AG10803 (cell line): Measurements from ENCODE around the gene ADCY5.

Source experiments
- DNase-seq: peaks from one replicate; pipeline ENCODE4 v3.0.0; 2010; ENCODE audit warnings: low read depth
- H3K4me3 ChIP-seq: 2 replicates; pipeline ENCODE4 v1.5.1; 2011; ENCODE audit warnings: mild to moderate bottlenecking, low read length, control low read depth
- TF ChIP-seq, protein P1 (sequence below): conservative IDR thresholded peaks from 2 replicates; pipeline ENCODE4 v1.5.1; 2011; ENCODE audit warnings: mild to moderate bottlenecking, low read length, control low read depth, inconsistent platforms

The ADCY5 gene

DNA sequence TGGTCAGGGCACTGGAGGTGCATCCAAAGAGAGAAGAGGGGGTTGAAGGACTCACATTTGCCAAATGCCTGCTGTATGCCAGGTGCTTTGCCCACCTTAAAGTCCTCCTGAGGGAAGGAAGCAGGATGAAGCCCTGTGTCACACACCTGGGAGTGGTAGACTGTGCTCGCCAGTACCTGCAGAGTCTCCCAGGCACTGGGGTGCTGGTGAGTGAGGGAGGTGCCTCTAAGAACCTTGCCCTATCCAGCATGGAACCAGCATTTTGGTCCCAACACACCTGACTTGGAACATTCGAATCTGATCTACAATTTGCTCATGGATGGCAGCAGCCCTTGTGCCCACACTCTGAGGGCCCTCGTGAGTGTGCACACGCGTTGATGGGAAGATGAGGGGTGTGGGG, 170.4 kb downstream of the ADCY5 start:
- DNase-seq = no peak
- H3K4me3 ChIP-seq = no peak overlapping the region
- TF ChIP-seq, protein P1, sequence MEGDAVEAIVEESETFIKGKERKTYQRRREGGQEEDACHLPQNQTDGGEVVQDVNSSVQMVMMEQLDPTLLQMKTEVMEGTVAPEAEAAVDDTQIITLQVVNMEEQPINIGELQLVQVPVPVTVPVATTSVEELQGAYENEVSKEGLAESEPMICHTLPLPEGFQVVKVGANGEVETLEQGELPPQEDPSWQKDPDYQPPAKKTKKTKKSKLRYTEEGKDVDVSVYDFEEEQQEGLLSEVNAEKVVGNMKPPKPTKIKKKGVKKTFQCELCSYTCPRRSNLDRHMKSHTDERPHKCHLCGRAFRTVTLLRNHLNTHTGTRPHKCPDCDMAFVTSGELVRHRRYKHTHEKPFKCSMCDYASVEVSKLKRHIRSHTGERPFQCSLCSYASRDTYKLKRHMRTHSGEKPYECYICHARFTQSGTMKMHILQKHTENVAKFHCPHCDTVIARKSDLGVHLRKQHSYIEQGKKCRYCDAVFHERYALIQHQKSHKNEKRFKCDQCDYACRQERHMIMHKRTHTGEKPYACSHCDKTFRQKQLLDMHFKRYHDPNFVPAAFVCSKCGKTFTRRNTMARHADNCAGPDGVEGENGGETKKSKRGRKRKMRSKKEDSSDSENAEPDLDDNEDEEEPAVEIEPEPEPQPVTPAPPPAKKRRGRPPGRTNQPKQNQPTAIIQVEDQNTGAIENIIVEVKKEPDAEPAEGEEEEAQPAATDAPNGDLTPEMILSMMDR = no peak

- DNase-seq = no peak
- TF ChIP-seq, protein P1 = no peak
- H3K4me3 ChIP-seq = no peak overlapping the region
Measured at GRCh38 chr3:123277106-123277505, 171.8 kb downstream of the ADCY5 start.

DNA sequence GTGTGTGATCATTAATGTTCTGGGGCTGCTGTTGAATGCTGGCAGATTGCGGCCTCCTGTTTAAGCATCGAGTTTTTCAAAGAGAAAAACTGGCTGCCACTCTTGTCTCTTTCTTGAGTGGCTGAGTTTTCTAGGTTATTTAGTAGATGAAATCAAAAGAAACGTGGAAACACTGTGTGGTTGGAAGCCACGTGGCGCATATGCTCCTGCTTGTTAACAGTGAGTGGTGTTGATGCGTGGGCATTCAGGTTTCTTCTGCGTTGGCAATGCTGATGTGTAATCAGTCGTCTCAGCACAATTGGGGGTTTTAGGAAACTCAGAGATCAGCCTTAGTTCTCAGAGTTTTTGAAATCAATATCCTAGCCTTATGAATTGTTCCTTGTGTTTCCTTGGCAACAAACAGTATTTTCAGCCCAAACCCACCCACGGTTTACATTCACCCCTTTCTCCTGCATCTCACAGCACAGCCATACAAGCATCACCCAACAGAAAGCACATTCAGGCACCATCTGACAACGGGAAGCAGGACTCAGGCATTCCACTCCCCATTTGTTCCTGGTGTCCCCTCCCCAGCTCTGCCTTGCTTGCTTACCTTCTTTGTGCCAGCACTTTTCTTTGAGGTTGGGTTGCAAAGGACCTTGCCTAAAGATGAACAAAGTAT, 172.4 kb downstream of the ADCY5 start:
- TF ChIP-seq, protein P1 = no peak
- DNase-seq = no peak
- no peak overlapping the region for H3K4me3 ChIP-seq

DNA sequence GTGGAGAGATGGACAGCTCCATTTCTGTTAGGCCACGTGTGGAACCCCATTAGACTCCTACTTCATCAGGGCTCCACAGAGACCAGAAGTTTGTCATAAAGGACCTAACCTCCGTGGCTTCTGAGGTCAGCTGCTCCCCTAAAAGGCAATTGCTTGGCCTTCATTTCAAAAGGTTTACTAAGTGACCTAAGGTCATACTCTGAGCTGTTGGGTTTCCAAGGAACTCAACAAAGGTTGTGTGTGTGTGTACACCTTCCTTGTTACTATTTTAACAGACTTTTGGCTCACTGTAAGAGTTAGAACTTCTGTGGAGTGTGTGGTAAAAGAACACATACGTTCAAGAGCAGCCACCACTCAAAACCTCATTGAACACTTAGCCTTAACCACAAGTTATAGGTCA, 173.2 kb downstream of the ADCY5 start:
- no peak for DNase-seq
- H3K4me3 ChIP-seq = no peak overlapping the region
- TF ChIP-seq, protein P1 = no peak

- DNase-seq = peak; percentile 24
- TF ChIP-seq, protein P1 = no peak
- H3K4me3 ChIP-seq = no peak overlapping the region
Measured at GRCh38 chr3:123272547-123272946, 176.3 kb downstream of the ADCY5 start.

GRCh38 chr3:123271466-123272159, 177.3 kb downstream of the ADCY5 start:
- H3K4me3 ChIP-seq = no peak overlapping the region
- TF ChIP-seq, protein P1 = no peak
- no peak for DNase-seq

DNA sequence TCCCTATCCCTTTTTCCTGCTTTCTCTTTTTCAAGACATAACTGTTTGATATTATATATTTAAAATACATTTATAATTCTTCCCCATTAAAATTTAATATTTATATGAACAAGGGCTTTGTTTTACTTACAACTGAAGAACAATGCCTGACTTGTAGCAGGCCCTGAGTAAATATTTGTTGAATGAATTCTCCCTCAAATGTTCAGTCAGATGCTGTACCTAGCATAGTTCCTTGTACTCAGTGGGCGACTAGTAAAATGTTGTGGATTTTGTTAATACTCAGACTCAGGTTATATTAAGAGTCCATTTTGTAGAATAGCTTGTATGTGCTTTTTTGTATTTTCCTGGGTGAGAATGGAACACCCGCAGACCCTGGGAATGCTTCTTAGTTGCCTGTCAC, 178.1 kb downstream of the ADCY5 start:
- no peak for DNase-seq
- no peak overlapping the region for H3K4me3 ChIP-seq
- TF ChIP-seq, protein P1 = no peak
